ENCODE data around the gene LRRC3C.
A peak's percentile ranks its signal among the peaks of the same experiment; 100 is the strongest.

The LRRC3C gene

GRCh38 chr17:39979016-39979670 is 51.6 kb downstream of the LRRC3C start:
- Mint-ChIP-seq H3K27ac (ENCODE audit: low read depth) (no peak overlapping the region), H3K36me3 (ENCODE audit: insufficient read depth) (peaks cover 18% of the 10 kb centered on the region), H3K9me3 (no peaks in the 10 kb centered on the region), H3K4me3 (no peak overlapping the region), H3K4me1 (peaks cover 26% of the 10 kb centered on the region), H3K27me3 (peaks cover 4% of the 10 kb centered on the region)
- DNase-seq (ENCODE audit: low spot score in 2 of 2) (no peak), ATAC-seq (replicated peaks; ENCODE audit: extremely low read depth, poor library complexity, severe bottlenecking) (no peak)

GRCh38 chr17:39979893-39980350 is 52.4 kb downstream of the LRRC3C start:
- ATAC-seq (replicated peaks; ENCODE audit: extremely low read depth, poor library complexity, severe bottlenecking) (peak; percentile 12), DNase-seq (ENCODE audit: low spot score in 2 of 2) (no peak)
- H3K9me3 Mint-ChIP-seq = no peaks in the 10 kb centered on the region
- H3K27me3 Mint-ChIP-seq = no peaks in the 10 kb centered on the region
- H3K36me3 Mint-ChIP-seq (ENCODE audit: insufficient read depth) = peaks cover 20% of the 10 kb centered on the region
- H3K4me3 Mint-ChIP-seq = peak overlapping the region; percentile 91
- peaks cover 26% of the 10 kb centered on the region for H3K4me1 Mint-ChIP-seq
- peak overlapping the region; percentile 96 for H3K27ac Mint-ChIP-seq (ENCODE audit: low read depth)

GRCh38 chr17:39980351-39981206 is 53.0 kb downstream of the LRRC3C start, which contains the start of gene PSMD3:
Gene PSMD3, plus strand, starts transcription at chr17:39980807. Its CDS starts 164 bp downstream, at chr17:39980971.
- Mint-ChIP-seq H3K27ac (ENCODE audit: low read depth) (peak within 1 kb of the TSS; percentile 96), H3K36me3 (ENCODE audit: insufficient read depth) (peaks cover 23% of the 10 kb centered on the region), H3K4me3 (peak within 1 kb of the TSS; percentile 91), H3K4me1 (peaks cover 26% of the 10 kb centered on the region), H3K27me3 (no peaks in the 10 kb centered on the region), H3K9me3 (no peaks in the 10 kb centered on the region)
- ATAC-seq (replicated peaks; ENCODE audit: extremely low read depth, poor library complexity, severe bottlenecking) (peak; percentile 98), DNase-seq (ENCODE audit: low spot score in 2 of 2) (peak; percentile 96 to 99)

- no peak for DNase-seq (ENCODE audit: low spot score in 2 of 2)
- peak overlapping the region; percentile 91 for H3K4me3 Mint-ChIP-seq
- H3K27ac Mint-ChIP-seq (ENCODE audit: low read depth) = peak overlapping the region; percentile 96
- no peak for ATAC-seq (replicated peaks; ENCODE audit: extremely low read depth, poor library complexity, severe bottlenecking)
- H3K36me3 Mint-ChIP-seq (ENCODE audit: insufficient read depth) = peaks cover 29% of the 10 kb centered on the region
- H3K27me3 Mint-ChIP-seq = no peaks in the 10 kb centered on the region
- peaks cover 26% of the 10 kb centered on the region for H3K4me1 Mint-ChIP-seq
- no peaks in the 10 kb centered on the region for H3K9me3 Mint-ChIP-seq
Measured at GRCh38 chr17:39981207-39981741, 53.7 kb downstream of the LRRC3C start.

- peak overlapping the region; percentile 91 for H3K4me3 Mint-ChIP-seq
- H3K36me3 Mint-ChIP-seq (ENCODE audit: insufficient read depth) = peaks cover 35% of the 10 kb centered on the region
- peaks cover 26% of the 10 kb centered on the region for H3K4me1 Mint-ChIP-seq
- H3K27ac Mint-ChIP-seq (ENCODE audit: low read depth) = peak overlapping the region; percentile 96
- DNase-seq (ENCODE audit: low spot score in 2 of 2) (no peak), ATAC-seq (replicated peaks; ENCODE audit: extremely low read depth, poor library complexity, severe bottlenecking) (no peak)
- no peaks in the 10 kb centered on the region for H3K9me3 Mint-ChIP-seq
- no peaks in the 10 kb centered on the region for H3K27me3 Mint-ChIP-seq
Measured at GRCh38 chr17:39981766-39982375, 54.3 kb downstream of the LRRC3C start.

GRCh38 chr17:39988206-39988810 is 60.8 kb downstream of the LRRC3C start:
- Mint-ChIP-seq H3K9me3 (no peaks in the 10 kb centered on the region), H3K27ac (ENCODE audit: low read depth) (no peak overlapping the region), H3K4me1 (peaks cover 15% of the 10 kb centered on the region), H3K4me3 (no peak overlapping the region), H3K36me3 (ENCODE audit: insufficient read depth) (peaks cover 76% of the 10 kb centered on the region), H3K27me3 (no peaks in the 10 kb centered on the region)
- ATAC-seq (replicated peaks; ENCODE audit: extremely low read depth, poor library complexity, severe bottlenecking) = no peak
- no peak for DNase-seq (ENCODE audit: low spot score in 2 of 2)

- no peaks in the 10 kb centered on the region for H3K9me3 Mint-ChIP-seq
Measured at GRCh38 chr17:39994448-39994847, 66.9 kb downstream of the LRRC3C start.

More at GRCh38 chr17:39994448-39994847, 66.9 kb downstream of the LRRC3C start:
- H3K4me1 Mint-ChIP-seq = peaks cover 19% of the 10 kb centered on the region
- no peak for ATAC-seq (replicated peaks; ENCODE audit: extremely low read depth, poor library complexity, severe bottlenecking)
- peaks cover 74% of the 10 kb centered on the region for H3K36me3 Mint-ChIP-seq (ENCODE audit: insufficient read depth)
- DNase-seq (ENCODE audit: low spot score in 2 of 2) = no peak
- H3K27ac Mint-ChIP-seq (ENCODE audit: low read depth) = peak overlapping the region; percentile 36
- no peaks in the 10 kb centered on the region for H3K27me3 Mint-ChIP-seq
- no peak overlapping the region for H3K4me3 Mint-ChIP-seq

Measured in central memory CD8-positive, alpha-beta T cell (primary cell).